Measurements from ENCODE around the gene FLRT2.

DNA sequence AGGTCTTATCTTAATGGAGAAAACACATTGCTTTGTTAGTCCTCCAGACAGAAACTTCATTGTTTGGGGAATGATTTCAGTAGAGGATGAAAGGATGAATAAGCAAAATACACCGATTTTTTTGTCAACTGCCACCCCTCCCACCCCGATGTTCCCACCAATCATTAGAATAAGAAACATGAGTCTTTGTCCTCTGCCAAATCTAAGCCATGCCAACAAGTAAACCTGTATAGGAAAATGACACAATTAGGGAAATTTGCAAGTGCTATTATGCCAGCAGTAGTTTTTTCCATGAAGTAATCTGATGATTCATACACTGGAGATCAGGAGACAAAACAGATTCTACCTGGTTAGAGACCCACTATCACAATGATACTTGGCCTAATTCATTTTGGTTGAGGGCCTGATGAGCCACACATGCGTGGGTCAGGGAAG lies 35.9 kb downstream of the FLRT2 start:
- TF ChIP-seq POLR2A (IDR thresholded peaks at IDR 0.05; ENCODE audit: low read depth, low read length): no peak
- no peak for TF ChIP-seq CTCF (conservative IDR thresholded peaks at IDR 0.05; ENCODE audit: low read depth, low read length)
- TF ChIP-seq MAFK (IDR thresholded peaks at IDR 0.05; ENCODE audit: low read depth, low read length): no peak
- TF ChIP-seq ELK1 (IDR thresholded peaks at IDR 0.05; ENCODE audit: borderline replicate concordance, low read depth, low read length): no peak
- TF ChIP-seq SMC3 (IDR thresholded peaks at IDR 0.05; ENCODE audit: low read depth, low read length): no peak
- TF ChIP-seq USF2 (IDR thresholded peaks at IDR 0.05; ENCODE audit: low read depth, low read length): no peak
- TF ChIP-seq RCOR1 (IDR thresholded peaks at IDR 0.05; ENCODE audit: insufficient replicate concordance, low read length): no peak
- no peak for TF ChIP-seq RFX5 (IDR thresholded peaks at IDR 0.05; ENCODE audit: low read depth, low read length)
- no peak for TF ChIP-seq NFE2L2 (IDR thresholded peaks at IDR 0.05; ENCODE audit: low read depth, low read length)
- TF ChIP-seq BHLHE40 (IDR thresholded peaks at IDR 0.05; ENCODE audit: low read depth, low read length): no peak
- no peak for TF ChIP-seq CHD1 (IDR thresholded peaks at IDR 0.05; ENCODE audit: low read depth, low read length)
- 0 out of 2 replicates have a peak, but pooled peaks have one; percentile 46 for TF ChIP-seq CEBPB (IDR thresholded peaks at IDR 0.05; ENCODE audit: low read depth, low read length)
- no peak for TF ChIP-seq MXI1 (IDR thresholded peaks at IDR 0.05; ENCODE audit: borderline replicate concordance, low read depth, low read length)
